CD4-positive, alpha-beta T cell (primary cell): Measurements from ENCODE around the gene TPH1. TPM values are rescaled to one million over a fixed set of nuclear protein-coding genes. Genes with fewer than 3 reads are reported as not detected.

ENCODE experiments used
- ATAC-seq: fragments of 200-7000 bp; cut with Tn5 transposase; one replicate; pipeline ENCODE4 v1.10.0; 2022; ENCODE audit warnings: mild to moderate bottlenecking; ENCODE audit not compliant: poor library complexity
- CTCF ChIA-PET: fragments of 350-600 bp; sonication (Branson Sonifier 250); formaldehyde crosslinking; loops from one replicate; lab custom pipeline; 2021; ENCODE audit warnings: antibody characterized with exemption, inconsistent platforms; lab: Charles Lee
- POLR2A ChIA-PET: fragments of 350-600 bp; sonication (Branson Sonifier 250); formaldehyde crosslinking; loops from one replicate; lab custom pipeline; 2021; ENCODE audit warnings: antibody characterized with exemption, inconsistent platforms; lab: Charles Lee
- DNase-seq, 14 experiments: peaks; one replicate each; pipeline ENCODE4 v3.0.0-alpha.2; 2013 to 2020; ENCODE audit warnings: mixed read lengths in 2 of 14
- H3K27ac ChIP-seq, 2 donors: one replicate each; pipeline versions ENCODE4 v1.5.1 to v1.7.0; 2013; ENCODE audit warnings: low read length in 2 of 2, low read depth in 1 of 2, mild to moderate bottlenecking in 1 of 2
- H3K27me3 ChIP-seq, 2 experiments: 1 replicate in 1 of 2; 2 replicates in 1 of 2; pipeline versions ENCODE4 v1.6.1 to v1.7.0; 2013; ENCODE audit warnings: low read length in 2 of 2, control low read depth in 1 of 2, mild to moderate bottlenecking in 1 of 2, moderate library complexity in 1 of 2; ENCODE audit not compliant: insufficient read depth in 2 of 2, control insufficient read depth in 1 of 2
- H3K36me3 ChIP-seq: one replicate; pipeline ENCODE4 v1.6.1; 2013; ENCODE audit warnings: low read length, control low read depth; ENCODE audit not compliant: insufficient read depth
- H3K4me1 ChIP-seq: one replicate; pipeline ENCODE4 v1.6.1; 2013; ENCODE audit warnings: low read length, control low read depth; ENCODE audit not compliant: insufficient read depth
- H3K4me3 ChIP-seq: one replicate; pipeline ENCODE4 v1.5.1; 2013; ENCODE audit warnings: mild to moderate bottlenecking, low read length, moderate library complexity
- H3K9me3 ChIP-seq, 2 experiments: 1 replicate in 1 of 2; 2 replicates in 1 of 2; pipeline versions ENCODE4 v1.6.1 to v1.7.0; 2013; ENCODE audit warnings: low read length in 2 of 2, mild to moderate bottlenecking in 2 of 2, control low read depth in 1 of 2, moderate library complexity in 1 of 2; ENCODE audit not compliant: control insufficient read depth in 1 of 2, insufficient read depth in 1 of 2
- H3K27ac Mint-ChIP-seq: one replicate; pipeline ENCODE4 v1.8.0; 2020; ENCODE audit warnings: mixed read lengths
- H3K27me3 Mint-ChIP-seq: one replicate; pipeline ENCODE4 v1.8.0; 2021; ENCODE audit warnings: mixed read lengths
- H3K36me3 Mint-ChIP-seq: one replicate; pipeline ENCODE4 v1.8.0; 2021; ENCODE audit warnings: low read depth, mixed read lengths
- H3K4me1 Mint-ChIP-seq: one replicate; pipeline ENCODE4 v1.8.0; 2021; ENCODE audit warnings: low read depth, mixed read lengths
- H3K4me3 Mint-ChIP-seq: one replicate; pipeline ENCODE4 v1.8.0; 2020; ENCODE audit warnings: mild to moderate bottlenecking, mixed read lengths
- H3K9me3 Mint-ChIP-seq: one replicate; pipeline ENCODE4 v1.8.0; 2020; ENCODE audit warnings: mixed read lengths
- intact Hi-C, 2 experiments: fragments of 100-400 bp; cut with DNase I in 1 of 2; cut with micrococcal nuclease in 1 of 2; formaldehyde crosslinking; loops; one replicate each; pipeline versions ENCODE4 v1.15.1 to v1.9.0; 2023 to 2025; cut with DNase I, micrococcal nuclease
- total RNA-seq, 174 experiments: library from RNA in 2 of 174; stranded (reverse) in 2 of 174; gene quantifications; one replicate each; pipeline ENCODE4 v1.2.3 and lab custom pipeline; 2021 to 2026
- TF ChIP-seq, protein P1 (sequence below): fragments of 200-600 bp; IDR thresholded peaks from one replicate; pipeline ENCODE4 v1.8.0; 2022; ENCODE audit warnings: antibody characterized with exemption, mild to moderate bottlenecking

Gene TPH1
- total RNA-seq, 2 experiments from 2014 or later, result 1.1 to 1.5 TPM

DNA sequence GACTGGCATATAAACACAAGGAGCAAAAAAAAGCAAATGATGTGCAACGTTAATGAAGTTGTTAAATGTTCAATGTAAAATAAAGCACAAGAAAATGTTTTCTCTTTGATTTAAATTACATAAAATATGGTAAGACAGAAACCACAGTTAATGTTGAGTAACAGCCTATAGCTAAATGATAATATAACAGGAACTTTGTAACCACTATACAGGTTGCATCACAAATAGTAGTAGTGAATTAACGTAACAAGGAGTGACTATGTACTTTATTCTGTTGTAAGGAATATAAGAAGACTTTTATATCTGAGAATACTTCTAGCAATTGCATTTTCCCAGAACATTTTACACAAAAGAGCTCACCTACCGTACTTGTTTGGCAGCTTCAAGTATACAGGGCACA, 42.9 kb upstream of the TPH1 start:
- H3K36me3 Mint-ChIP-seq, result peaks cover 87% of the 10 kb centered on the region

DNA sequence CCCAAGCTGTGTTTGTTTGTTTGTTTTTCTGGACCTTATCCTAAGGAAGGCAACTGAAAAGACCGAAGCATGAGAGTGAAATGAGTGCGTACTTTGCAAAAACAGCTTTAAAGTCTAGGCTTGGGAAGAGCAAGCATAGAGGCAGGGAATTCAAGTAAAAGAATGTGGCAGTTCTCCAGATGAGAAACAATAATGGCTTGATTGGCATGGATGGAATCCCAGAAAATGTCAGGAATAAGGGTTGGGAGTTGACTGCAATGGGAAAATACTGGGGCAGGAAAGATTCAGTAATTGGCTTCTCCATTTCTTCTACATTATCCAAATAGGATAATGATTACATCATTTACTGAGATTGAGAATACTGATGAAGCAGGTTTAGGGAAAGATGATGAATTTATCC, 42.3 kb upstream of the TPH1 start:
- H3K4me1 Mint-ChIP-seq, result no peaks in the 10 kb centered on the region

More for the DNA sequence above, 42.9 kb upstream of the TPH1 start:
- ATAC-seq (no peak), DNase-seq (no peak)
- H3K36me3 ChIP-seq, result peaks cover 94% of the 10 kb centered on the region
- CTCF ChIA-PET, result no interaction called here
- no peaks in the 10 kb centered on the region for H3K9me3 ChIP-seq
- POLR2A ChIA-PET, result interaction anchor here (0.5 to 1.2 kb wide), 2 partner anchors 15 to 75 kb away, joined by 3 read pairs; no protein-coding TSS in a partner anchor
- Mint-ChIP-seq H3K9me3 (no peaks in the 10 kb centered on the region), H3K27ac (no peak overlapping the region), H3K4me3 (no peak overlapping the region), H3K4me1 (no peaks in the 10 kb centered on the region), H3K27me3 (no peaks in the 10 kb centered on the region)
- no peak overlapping the region for H3K27ac ChIP-seq
- H3K4me1 ChIP-seq, result no peaks in the 10 kb centered on the region
- TF ChIP-seq, protein P1, sequence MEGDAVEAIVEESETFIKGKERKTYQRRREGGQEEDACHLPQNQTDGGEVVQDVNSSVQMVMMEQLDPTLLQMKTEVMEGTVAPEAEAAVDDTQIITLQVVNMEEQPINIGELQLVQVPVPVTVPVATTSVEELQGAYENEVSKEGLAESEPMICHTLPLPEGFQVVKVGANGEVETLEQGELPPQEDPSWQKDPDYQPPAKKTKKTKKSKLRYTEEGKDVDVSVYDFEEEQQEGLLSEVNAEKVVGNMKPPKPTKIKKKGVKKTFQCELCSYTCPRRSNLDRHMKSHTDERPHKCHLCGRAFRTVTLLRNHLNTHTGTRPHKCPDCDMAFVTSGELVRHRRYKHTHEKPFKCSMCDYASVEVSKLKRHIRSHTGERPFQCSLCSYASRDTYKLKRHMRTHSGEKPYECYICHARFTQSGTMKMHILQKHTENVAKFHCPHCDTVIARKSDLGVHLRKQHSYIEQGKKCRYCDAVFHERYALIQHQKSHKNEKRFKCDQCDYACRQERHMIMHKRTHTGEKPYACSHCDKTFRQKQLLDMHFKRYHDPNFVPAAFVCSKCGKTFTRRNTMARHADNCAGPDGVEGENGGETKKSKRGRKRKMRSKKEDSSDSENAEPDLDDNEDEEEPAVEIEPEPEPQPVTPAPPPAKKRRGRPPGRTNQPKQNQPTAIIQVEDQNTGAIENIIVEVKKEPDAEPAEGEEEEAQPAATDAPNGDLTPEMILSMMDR, result no peak
- no peaks in the 10 kb centered on the region for H3K27me3 ChIP-seq
- no peak overlapping the region for H3K4me3 ChIP-seq
- intact Hi-C loops, result no loop called here

DNA sequence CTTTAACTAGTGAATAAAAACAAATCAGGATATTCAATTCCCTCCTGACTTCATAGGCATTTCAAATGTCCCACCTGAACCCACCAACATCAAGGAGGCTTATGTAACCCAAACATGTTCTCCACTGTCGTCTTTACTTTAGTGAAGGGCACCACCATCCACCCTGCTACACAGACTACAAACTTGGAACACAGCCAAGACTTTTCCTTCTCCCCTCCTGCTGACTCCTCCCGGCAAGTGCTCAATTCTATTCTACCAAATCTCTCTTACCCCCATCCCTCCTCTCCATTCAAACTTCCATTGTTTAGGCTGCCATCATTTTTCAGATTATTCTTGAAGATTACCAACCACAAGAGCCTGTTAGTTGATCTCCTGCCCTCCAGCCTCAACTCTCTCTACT, 35.5 kb upstream of the TPH1 start:
- TF ChIP-seq, protein P1, result no peak
- Mint-ChIP-seq H3K9me3 (no peaks in the 10 kb centered on the region), H3K4me3 (no peak overlapping the region), H3K4me1 (no peaks in the 10 kb centered on the region), H3K27me3 (no peaks in the 10 kb centered on the region), H3K36me3 (peaks cover 60% of the 10 kb centered on the region), H3K27ac (no peak overlapping the region)
- H3K9me3 ChIP-seq, result no peaks in the 10 kb centered on the region
- ATAC-seq (no peak), DNase-seq (no peak)
- ChIA-PET POLR2A (no interaction called here), CTCF (no interaction called here)
- no peaks in the 10 kb centered on the region for H3K27me3 ChIP-seq
- no peak overlapping the region for H3K4me3 ChIP-seq
- intact Hi-C loops, result no loop called here
- peaks cover 62% of the 10 kb centered on the region for H3K36me3 ChIP-seq
- H3K27ac ChIP-seq, result no peak overlapping the region
- H3K4me1 ChIP-seq, result no peaks in the 10 kb centered on the region

More for the DNA sequence above, 42.3 kb upstream of the TPH1 start:
- Histone ChIP-seq H3K27ac (no peak overlapping the region), H3K9me3 (no peaks in the 10 kb centered on the region), H3K4me3 (no peak overlapping the region), H3K36me3 (peaks cover 89% of the 10 kb centered on the region), H3K27me3 (no peaks in the 10 kb centered on the region), H3K4me1 (no peaks in the 10 kb centered on the region)
- H3K9me3 Mint-ChIP-seq, result no peaks in the 10 kb centered on the region
- no peaks in the 10 kb centered on the region for H3K27me3 Mint-ChIP-seq
- H3K36me3 Mint-ChIP-seq, result peaks cover 87% of the 10 kb centered on the region
- intact Hi-C loops, result no loop called here
- DNase-seq, result no peak
- TF ChIP-seq, protein P1, result no peak
- no peak overlapping the region for H3K4me3 Mint-ChIP-seq
- ATAC-seq, result no peak
- ChIA-PET POLR2A (no interaction called here), CTCF (no interaction called here)
- no peak overlapping the region for H3K27ac Mint-ChIP-seq
